Measurements from ENCODE around the gene ROBO1.
"Not testable (repeated sequence)": the region's sequence is repeated elsewhere in the genome, so short reads cannot be mapped to it uniquely, and the experiment has no call there.

Gene ROBO1

GRCh38 chr3:79310016-79310415 is 457.8 kb downstream of the ROBO1 start:
- no peak for DNase-seq (ENCODE audit: low read depth)

GRCh38 chr3:79306934-79307570 is 460.7 kb downstream of the ROBO1 start:
- no peak for DNase-seq (ENCODE audit: low read depth)

GRCh38 chr3:79299949-79300635 is 467.7 kb downstream of the ROBO1 start:
- DNase-seq (ENCODE audit: low read depth) = not testable (repeated sequence)

GRCh38 chr3:79297245-79297960 is 470.4 kb downstream of the ROBO1 start:
- DNase-seq (ENCODE audit: low read depth) = no peak

- no peak for DNase-seq (ENCODE audit: low read depth)
Measured at GRCh38 chr3:79286882-79287281, 480.9 kb downstream of the ROBO1 start.

- DNase-seq (ENCODE audit: low read depth) = no peak
Measured at GRCh38 chr3:79285871-79286270, 481.9 kb downstream of the ROBO1 start.

- no peak for DNase-seq (ENCODE audit: low read depth)
Measured at GRCh38 chr3:79285380-79285779, 482.4 kb downstream of the ROBO1 start.

GRCh38 chr3:79284781-79285180 is 483.0 kb downstream of the ROBO1 start:
- no peak for DNase-seq (ENCODE audit: low read depth)

GRCh38 chr3:79278681-79279080 is 489.1 kb downstream of the ROBO1 start:
- DNase-seq (ENCODE audit: low read depth) = no peak

GRCh38 chr3:79268422-79268821 is 499.4 kb downstream of the ROBO1 start:
- DNase-seq (ENCODE audit: low read depth) = no peak

GRCh38 chr3:79264892-79265291 is 502.9 kb downstream of the ROBO1 start:
- DNase-seq (ENCODE audit: low read depth) = no peak

GRCh38 chr3:79263423-79263822 is 504.4 kb downstream of the ROBO1 start:
- DNase-seq (ENCODE audit: low read depth) = no peak

- DNase-seq (ENCODE audit: low read depth) = no peak
Measured at GRCh38 chr3:79258479-79258878, 509.3 kb downstream of the ROBO1 start.

- DNase-seq (ENCODE audit: low read depth) = no peak
Measured at GRCh38 chr3:79257791-79258190, 510.0 kb downstream of the ROBO1 start.

- no peak for DNase-seq (ENCODE audit: low read depth)
Measured at GRCh38 chr3:79255702-79256101, 512.1 kb downstream of the ROBO1 start.

- DNase-seq (ENCODE audit: low read depth) = no peak
Measured at GRCh38 chr3:79255292-79255691, 512.5 kb downstream of the ROBO1 start.

- DNase-seq (ENCODE audit: low read depth) = no peak
Measured at GRCh38 chr3:79253704-79254103, 514.1 kb downstream of the ROBO1 start.

GRCh38 chr3:79253271-79253670 is 514.5 kb downstream of the ROBO1 start:
- DNase-seq (ENCODE audit: low read depth) = no peak

GRCh38 chr3:79250746-79251145 is 517.1 kb downstream of the ROBO1 start:
- no peak for DNase-seq (ENCODE audit: low read depth)

GRCh38 chr3:79249701-79250100 is 518.1 kb downstream of the ROBO1 start:
- DNase-seq (ENCODE audit: low read depth) = no peak

- DNase-seq (ENCODE audit: low read depth) = no peak
Measured at GRCh38 chr3:79247725-79248043, 520.1 kb downstream of the ROBO1 start.

- no peak for DNase-seq (ENCODE audit: low read depth)
Measured at GRCh38 chr3:79246875-79247724, 520.7 kb downstream of the ROBO1 start.
